ENCODE measurements around the gene REV3L. TPM values are rescaled to one million over a fixed set of nuclear protein-coding genes. Genes with fewer than 3 reads are reported as not detected.

Gene REV3L
- total RNA-seq, 1 experiment from 2014 or later, result 5.3 TPM

DNA sequence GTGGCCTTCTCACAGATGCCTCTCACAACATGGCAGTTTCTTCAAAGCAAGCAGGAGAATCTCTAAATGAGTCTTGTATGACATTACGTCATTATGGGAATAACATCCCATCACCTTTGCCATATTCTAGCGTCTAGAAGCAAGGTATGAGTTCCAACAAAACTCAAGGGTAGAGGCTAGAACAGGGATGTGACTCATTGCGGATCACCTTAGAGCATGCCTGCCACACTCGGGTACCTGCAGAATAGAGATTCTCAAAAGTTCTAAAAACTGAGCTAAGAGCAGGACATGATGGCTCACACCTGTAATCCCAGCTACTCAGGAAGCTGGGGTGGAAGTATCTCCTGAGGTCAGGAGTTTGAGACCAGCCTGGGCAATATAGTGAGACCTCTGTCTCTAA, 212.9 kb downstream of the REV3L start:
- H3K9ac ChIP-seq (ENCODE audit: extremely low read depth, insufficient read length, low read length), result no peak overlapping the region
- no peak overlapping the region for H2AK5ac ChIP-seq (ENCODE audit: insufficient read length, low read length)
- H3K4me1 Mint-ChIP-seq, result no peaks in the 10 kb centered on the region
- no peak overlapping the region for H3K14ac ChIP-seq (ENCODE audit: insufficient read depth, low read length)
- H2BK120ac ChIP-seq (ENCODE audit: low read depth, low read length, poor library complexity, severe bottlenecking), result no peak overlapping the region
- no peak overlapping the region for H3T11ph ChIP-seq (ENCODE audit: low read length)
- no peak overlapping the region for H3K27ac Mint-ChIP-seq
- no peak overlapping the region for H3K18ac ChIP-seq (ENCODE audit: insufficient read length, low read depth, low read length)
- peaks cover 8 to 11% of the 10 kb centered on the region in 2 experiments for H3K9me3 Mint-ChIP-seq
- no peak overlapping the region for H3K56ac ChIP-seq (ENCODE audit: insufficient read length, low read depth, low read length)
- H3K79me1 ChIP-seq (ENCODE audit: insufficient read depth, low read depth, low read length, poor library complexity, severe bottlenecking), result no peaks in the 10 kb centered on the region
- no peak overlapping the region for H3K27ac ChIP-seq (ENCODE audit: insufficient read length, low read depth, low read length)
- no peak overlapping the region for H3K4me2 ChIP-seq (ENCODE audit: insufficient read depth, insufficient read length, low read length)
- no peak overlapping the region for H4K8ac ChIP-seq (replicated peaks; ENCODE audit: insufficient read length, low read depth, low read length)
- H3K4me1 ChIP-seq (ENCODE audit: insufficient read depth, low read length), result no peaks in the 10 kb centered on the region
- H3K9me3 ChIP-seq (ENCODE audit: control insufficient read depth, low read depth, low read length), result no peaks in the 10 kb centered on the region
- no peak overlapping the region for H2BK12ac ChIP-seq (ENCODE audit: insufficient read length, low read depth, low read length)
- no CpG with 5 or more reads among the region's 4 CpGs for WGBS (ENCODE audit: extremely low coverage, insufficient read length, low lambda C conversion rate)
- no peaks in the 10 kb centered on the region for H4K20me1 ChIP-seq (ENCODE audit: control insufficient read depth, insufficient read depth, insufficient read length)
- no peaks in the 10 kb centered on the region for H3K23me2 ChIP-seq (ENCODE audit: insufficient read length, low read depth, low read length, poor library complexity, severe bottlenecking)
- no peak for DNase-seq
- H3K23ac ChIP-seq (ENCODE audit: insufficient read length, low read depth, low read length), result no peak overlapping the region
- no peak overlapping the region for H2BK15ac ChIP-seq (ENCODE audit: low read depth, low read length)
- TF ChIP-seq, protein P1, sequence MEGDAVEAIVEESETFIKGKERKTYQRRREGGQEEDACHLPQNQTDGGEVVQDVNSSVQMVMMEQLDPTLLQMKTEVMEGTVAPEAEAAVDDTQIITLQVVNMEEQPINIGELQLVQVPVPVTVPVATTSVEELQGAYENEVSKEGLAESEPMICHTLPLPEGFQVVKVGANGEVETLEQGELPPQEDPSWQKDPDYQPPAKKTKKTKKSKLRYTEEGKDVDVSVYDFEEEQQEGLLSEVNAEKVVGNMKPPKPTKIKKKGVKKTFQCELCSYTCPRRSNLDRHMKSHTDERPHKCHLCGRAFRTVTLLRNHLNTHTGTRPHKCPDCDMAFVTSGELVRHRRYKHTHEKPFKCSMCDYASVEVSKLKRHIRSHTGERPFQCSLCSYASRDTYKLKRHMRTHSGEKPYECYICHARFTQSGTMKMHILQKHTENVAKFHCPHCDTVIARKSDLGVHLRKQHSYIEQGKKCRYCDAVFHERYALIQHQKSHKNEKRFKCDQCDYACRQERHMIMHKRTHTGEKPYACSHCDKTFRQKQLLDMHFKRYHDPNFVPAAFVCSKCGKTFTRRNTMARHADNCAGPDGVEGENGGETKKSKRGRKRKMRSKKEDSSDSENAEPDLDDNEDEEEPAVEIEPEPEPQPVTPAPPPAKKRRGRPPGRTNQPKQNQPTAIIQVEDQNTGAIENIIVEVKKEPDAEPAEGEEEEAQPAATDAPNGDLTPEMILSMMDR (conservative IDR thresholded peaks at IDR 0.05), result no peak
- H4K5ac ChIP-seq (ENCODE audit: insufficient read length, low read depth, low read length), result no peak overlapping the region
- no peaks in the 10 kb centered on the region for H3K79me2 ChIP-seq (ENCODE audit: insufficient read depth, low read length)
- peaks cover 27 to 72% (median 54%) of the 10 kb centered on the region in 3 experiments for H3K36me3 Mint-ChIP-seq (ENCODE audit: insufficient read depth in 1 of 3, low read depth in 3 of 3)
- H3K27me3 Mint-ChIP-seq (ENCODE audit: low read depth), result no peaks in the 10 kb centered on the region; the same call in none of the 2 replicates
- H2BK20ac ChIP-seq (ENCODE audit: low read depth, low read length, poor library complexity, severe bottlenecking), result no peak overlapping the region
- H3K4me3 Mint-ChIP-seq, result no peak overlapping the region
- H3K4ac ChIP-seq (ENCODE audit: low read depth, low read length), result no peak overlapping the region
- H2AFZ ChIP-seq (ENCODE audit: low read length), result no peak overlapping the region
- H3K27me3 ChIP-seq (ENCODE audit: insufficient read depth, low read length), result no peaks in the 10 kb centered on the region
- no peak overlapping the region for H2BK5ac ChIP-seq (ENCODE audit: insufficient read length, low read length)
- no peak overlapping the region for H4K91ac ChIP-seq (ENCODE audit: insufficient read length, low read depth, low read length)

All from H9 (cell line).